Tibial nerve (tissue), 4 donors: ENCODE results near the gene OR13A1. TPM values are rescaled to one million over a fixed set of nuclear protein-coding genes. Genes with fewer than 3 reads are reported as not detected.
"Not testable (repeated sequence)": the region's sequence is repeated elsewhere in the genome, so short reads cannot be mapped to it uniquely, and the experiment has no call there.

Experiments
- DNase-seq, 2 donors: peaks; one replicate each; pipeline ENCODE4 v3.0.0-alpha.2; 2019; ENCODE audit warnings: low spot score in 2 of 2
- H3K27ac ChIP-seq, 4 donors: fragments of 200-600 bp; sonication (generic) in 3 of 4; one replicate each; pipeline ENCODE4 v1.5.1; 2017 to 2019; ENCODE audit warnings: mild to moderate bottlenecking in 1 of 4
- H3K27me3 ChIP-seq, 2 donors: fragments of 200-600 bp; sonication (generic) in 1 of 2; one replicate each; pipeline versions ENCODE4 v1.5.1 to v1.6.0; 2017 to 2019
- H3K36me3 ChIP-seq, 3 donors: fragments of 200-600 bp; sonication (generic); one replicate each; pipeline ENCODE4 v1.5.1; 2018 to 2019
- H3K4me1 ChIP-seq, 4 donors: fragments of 200-600 bp; sonication (generic) in 3 of 4; one replicate each; pipeline ENCODE4 v1.5.1; 2017 to 2019
- H3K4me3 ChIP-seq, 4 donors: fragments of 200-600 bp; sonication (generic) in 3 of 4; one replicate each; pipeline ENCODE4 v1.5.1; 2017 to 2019; ENCODE audit warnings: mild to moderate bottlenecking in 1 of 4, moderate library complexity in 1 of 4
- H3K9me3 ChIP-seq, 4 donors: fragments of 200-600 bp; sonication (generic) in 3 of 4; one replicate each; pipeline ENCODE4 v1.5.1; 2017 to 2019
- EP300 ChIP-seq, 2 donors: sonication (generic); formaldehyde crosslinking; IDR thresholded peaks; one replicate each; pipeline ENCODE4 v1.6.1; 2017; ENCODE audit warnings: antibody characterized with exemption in 2 of 2, mild to moderate bottlenecking in 1 of 2
- POLR2A ChIP-seq, 2 donors: fragments of 450-650 bp; IDR thresholded peaks; one replicate each; pipeline ENCODE4 v1.6.1; 2017; ENCODE audit warnings: antibody characterized with exemption in 2 of 2, mild to moderate bottlenecking in 2 of 2, moderate library complexity in 2 of 2
- whole genome bisulfite sequencing, 2 donors: methylation state at CpG; one replicate each; pipeline ENCODE4 v1.1.5; 2018; 5-methylcytosine and 5-hydroxymethylcytosine counted together
- total RNA-seq, 4 donors: library from RNA; depleted of rRNA; stranded (reverse); fragments of >200 nt; gene quantifications; one replicate each; pipeline ENCODE4 v1.1.0, GENCODE V29; 2016
- TF ChIP-seq, protein P1 (sequence below), 5 experiments: fragments of 200-600 bp in 3 of 5; fragments of 450-650 bp in 2 of 5; sonication (generic) in 3 of 5; IDR thresholded peaks; one replicate each; pipeline ENCODE4 v1.5.1; 2016 to 2019; ENCODE audit warnings: antibody characterized with exemption in 5 of 5, mild to moderate bottlenecking in 3 of 5, moderate library complexity in 2 of 5

Gene OR13A1
- not detected for total RNA-seq

GRCh38 chr10:45315508-45315907 lies at the start of gene OR13A1:
Gene OR13A1 (minus strand): TSS chr10:45315608. CDS start chr10:45304422, 11,186 bp downstream.
- no peaks in the 10 kb centered on the region for H3K4me1 ChIP-seq
- peaks cover 0 to 29% (median 1%) of the 10 kb centered on the region in 4 donors for H3K9me3 ChIP-seq
- TF ChIP-seq, protein P1, sequence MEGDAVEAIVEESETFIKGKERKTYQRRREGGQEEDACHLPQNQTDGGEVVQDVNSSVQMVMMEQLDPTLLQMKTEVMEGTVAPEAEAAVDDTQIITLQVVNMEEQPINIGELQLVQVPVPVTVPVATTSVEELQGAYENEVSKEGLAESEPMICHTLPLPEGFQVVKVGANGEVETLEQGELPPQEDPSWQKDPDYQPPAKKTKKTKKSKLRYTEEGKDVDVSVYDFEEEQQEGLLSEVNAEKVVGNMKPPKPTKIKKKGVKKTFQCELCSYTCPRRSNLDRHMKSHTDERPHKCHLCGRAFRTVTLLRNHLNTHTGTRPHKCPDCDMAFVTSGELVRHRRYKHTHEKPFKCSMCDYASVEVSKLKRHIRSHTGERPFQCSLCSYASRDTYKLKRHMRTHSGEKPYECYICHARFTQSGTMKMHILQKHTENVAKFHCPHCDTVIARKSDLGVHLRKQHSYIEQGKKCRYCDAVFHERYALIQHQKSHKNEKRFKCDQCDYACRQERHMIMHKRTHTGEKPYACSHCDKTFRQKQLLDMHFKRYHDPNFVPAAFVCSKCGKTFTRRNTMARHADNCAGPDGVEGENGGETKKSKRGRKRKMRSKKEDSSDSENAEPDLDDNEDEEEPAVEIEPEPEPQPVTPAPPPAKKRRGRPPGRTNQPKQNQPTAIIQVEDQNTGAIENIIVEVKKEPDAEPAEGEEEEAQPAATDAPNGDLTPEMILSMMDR (IDR thresholded peaks at IDR 0.05), result no peak
- no peak for TF ChIP-seq POLR2A (IDR thresholded peaks at IDR 0.05)
- no peak for TF ChIP-seq EP300 (IDR thresholded peaks at IDR 0.05)
- no peaks in the 10 kb centered on the region for H3K36me3 ChIP-seq
- no peak for DNase-seq
- no peak within 1 kb of the TSS for H3K27ac ChIP-seq
- 81 to 84% methylated on average over 2 of the region's 2 CpGs for WGBS, 2 donors
- no peak within 1 kb of the TSS for H3K4me3 ChIP-seq
- no peaks in the 10 kb centered on the region for H3K27me3 ChIP-seq

GRCh38 chr10:45361983-45362799 lies 46.8 kb upstream of the OR13A1 start:
- 58 to 67% methylated on average over 17 to 18 of the region's 18 CpGs for WGBS, 2 donors
- H3K9me3 ChIP-seq, H3K36me3 ChIP-seq, H3K4me3 ChIP-seq, H3K4me1 ChIP-seq, H3K27me3 ChIP-seq, H3K27ac ChIP-seq, DNase-seq: not testable (repeated sequence)

GRCh38 chr10:45358961-45359360 lies 43.6 kb upstream of the OR13A1 start:
- H3K27ac ChIP-seq, H3K4me1 ChIP-seq, DNase-seq, H3K4me3 ChIP-seq, H3K9me3 ChIP-seq, H3K27me3 ChIP-seq, H3K36me3 ChIP-seq: not testable (repeated sequence)
- WGBS, 2 donors, result 59 to 89% methylated on average over 5 to 7 of the region's 7 CpGs

DNA sequence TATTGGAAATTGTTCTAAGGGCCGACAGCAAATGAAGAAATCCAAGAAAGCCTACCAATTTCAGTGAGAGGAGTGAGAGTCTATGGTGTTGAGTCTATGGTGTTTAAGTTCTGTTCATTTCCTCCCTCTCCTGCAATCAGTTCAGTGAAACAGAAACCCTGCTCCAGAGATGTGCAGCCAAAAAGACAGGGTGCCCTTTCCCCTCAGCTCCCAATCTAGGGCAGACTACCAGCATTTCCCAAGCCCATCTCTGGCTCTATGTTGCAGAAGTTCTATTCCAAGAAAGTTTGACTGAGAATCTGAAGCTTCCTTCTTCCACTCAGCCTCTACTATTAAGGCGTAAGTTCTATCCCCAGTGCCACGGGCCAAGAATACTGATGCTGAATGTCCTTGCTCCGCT lies 40.1 kb upstream of the OR13A1 start:
- Histone ChIP-seq H3K4me1 (no peaks in the 10 kb centered on the region), H3K36me3 (no peaks in the 10 kb centered on the region), H3K27ac (no peak overlapping the region), H3K9me3 (no peaks in the 10 kb centered on the region), H3K4me3 (no peak overlapping the region), H3K27me3 (no peaks in the 10 kb centered on the region)
- WGBS, 2 donors, result 90 to 91% methylated on average over 4 of the region's 4 CpGs
- TF ChIP-seq EP300 (IDR thresholded peaks at IDR 0.05) (no peak), POLR2A (IDR thresholded peaks at IDR 0.05) (no peak)
- TF ChIP-seq, protein P1 (IDR thresholded peaks at IDR 0.05), result no peak
- DNase-seq, result no peak

DNA sequence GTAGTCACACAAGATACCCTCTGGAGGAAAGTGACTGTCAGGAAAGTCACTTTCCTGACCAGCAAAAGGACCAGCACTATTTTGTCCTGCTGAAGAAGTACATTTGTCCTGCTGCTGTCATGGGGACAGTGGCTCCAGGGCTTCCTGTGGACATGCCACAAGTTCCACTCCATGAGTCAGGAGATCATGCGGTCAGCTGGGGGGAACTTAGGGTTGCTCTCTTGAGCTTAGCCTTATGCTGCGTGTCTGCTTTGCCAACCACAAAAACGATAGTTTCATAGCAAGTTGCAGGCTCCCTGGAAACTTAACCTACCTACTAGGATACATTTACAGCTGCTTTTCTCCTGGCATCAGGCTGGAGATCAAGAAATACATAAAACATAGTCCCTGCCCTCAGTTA lies 38.9 kb upstream of the OR13A1 start:
- Histone ChIP-seq H3K4me3 (no peak overlapping the region), H3K9me3 (peaks cover 0 to 1% (median 0%) of the 10 kb centered on the region in 4 donors), H3K27me3 (no peaks in the 10 kb centered on the region), H3K36me3 (no peaks in the 10 kb centered on the region), H3K27ac (no peak overlapping the region), H3K4me1 (no peaks in the 10 kb centered on the region)
- TF ChIP-seq, protein P1 (IDR thresholded peaks at IDR 0.05), result no peak
- TF ChIP-seq POLR2A (IDR thresholded peaks at IDR 0.05) (no peak), EP300 (IDR thresholded peaks at IDR 0.05) (peak in 1 of 2 donors; percentile 49)
- WGBS, 2 donors, result 60 to 88% methylated on average over 3 of the region's 3 CpGs
- DNase-seq, result peak in 1 of 2 donors; percentile 49

GRCh38 chr10:45353186-45353585 lies 37.8 kb upstream of the OR13A1 start:
- no peak overlapping the region for H3K4me3 ChIP-seq
- no peaks in the 10 kb centered on the region for H3K36me3 ChIP-seq
- H3K9me3 ChIP-seq, result peaks cover 0 to 7% (median 0%) of the 10 kb centered on the region in 4 donors
- no peak for TF ChIP-seq POLR2A (IDR thresholded peaks at IDR 0.05)
- TF ChIP-seq EP300 (IDR thresholded peaks at IDR 0.05), result no peak
- TF ChIP-seq, protein P1 (IDR thresholded peaks at IDR 0.05), result no peak
- DNase-seq, result no peak
- no peak overlapping the region for H3K27ac ChIP-seq
- 61 to 74% methylated on average over 1 of the region's 1 CpG for WGBS, 2 donors
- H3K4me1 ChIP-seq, result no peaks in the 10 kb centered on the region
- no peaks in the 10 kb centered on the region for H3K27me3 ChIP-seq

DNA sequence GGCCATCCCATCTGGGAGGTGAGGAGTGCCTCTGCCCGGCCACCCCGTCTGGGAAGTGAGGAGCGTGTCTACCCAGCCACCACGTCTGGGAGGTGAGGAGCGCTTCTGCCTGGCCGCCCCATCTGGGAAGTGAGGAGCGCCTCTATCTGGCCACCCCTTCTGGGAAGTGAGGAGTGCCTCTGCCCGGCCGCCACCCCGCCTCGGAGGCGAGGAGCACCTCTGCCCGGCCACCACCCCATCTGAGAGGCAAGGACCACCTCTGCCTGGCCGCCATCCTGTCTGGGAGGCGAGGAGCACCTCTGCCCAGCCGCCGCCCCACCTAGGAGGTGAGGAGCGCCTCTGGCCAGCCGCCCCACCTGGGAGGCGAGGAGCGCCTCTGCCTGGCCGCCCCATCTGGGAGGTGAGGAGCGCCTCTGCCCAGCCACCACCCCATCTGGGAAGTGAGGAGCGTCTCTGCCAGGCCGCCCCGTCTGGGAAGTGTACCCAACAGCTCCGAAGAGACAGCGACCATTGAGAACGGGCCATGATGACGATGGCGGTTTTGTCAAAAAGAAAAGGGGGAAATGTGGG lies 32.9 kb upstream of the OR13A1 start:
- peaks cover 0 to 29% (median 0%) of the 10 kb centered on the region in 4 donors for H3K9me3 ChIP-seq
- not testable (repeated sequence) for DNase-seq, H3K36me3 ChIP-seq, H3K27me3 ChIP-seq, H3K27ac ChIP-seq, H3K4me3 ChIP-seq, H3K4me1 ChIP-seq
- WGBS, 2 donors, result 90 to 97% methylated on average over 9 to 17 of the region's 31 CpGs

DNA sequence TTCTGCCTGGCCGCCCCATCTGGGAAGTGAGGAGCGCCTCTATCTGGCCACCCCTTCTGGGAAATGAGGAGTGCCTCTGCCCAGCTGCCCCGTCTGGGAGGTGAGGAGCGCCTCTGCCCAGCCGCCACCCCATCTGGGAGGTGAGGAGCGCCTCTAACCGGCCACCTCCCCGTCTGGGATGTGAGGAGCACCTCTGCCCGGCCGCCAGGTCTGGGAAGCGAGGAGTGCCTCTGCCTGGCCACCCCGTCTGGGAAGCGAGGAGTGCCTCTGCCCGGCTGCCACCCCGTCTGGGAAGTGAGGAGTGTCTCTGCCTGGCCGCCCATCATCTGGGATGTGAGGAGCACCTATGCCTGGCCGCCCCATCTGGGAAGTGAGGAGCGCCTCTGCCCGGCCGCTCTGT lies 32.1 kb upstream of the OR13A1 start:
- WGBS, 2 donors, result 76 to 80% methylated on average over 6 to 18 of the region's 20 CpGs
- not testable (repeated sequence) for H3K27ac ChIP-seq, H3K4me3 ChIP-seq, H3K36me3 ChIP-seq, H3K27me3 ChIP-seq, DNase-seq, H3K4me1 ChIP-seq
- peaks cover 0 to 29% (median 0%) of the 10 kb centered on the region in 4 donors for H3K9me3 ChIP-seq
